Renal cortical epithelial cell (primary cell): ENCODE measurements around the gene RCAN2. TPM values are rescaled to one million over a fixed set of nuclear protein-coding genes. Genes with fewer than 3 reads are reported as not detected.

Source experiments
- DNase-seq: peaks from one replicate; pipeline ENCODE4 v3.0.0-alpha.2; 2011; ENCODE audit warnings: low read depth
- total RNA-seq: library from RNA; depleted of rRNA; stranded (reverse); fragments of >200 nt; gene quantifications from 2 replicates; pipeline ENCODE4 v1.2.3, GENCODE V29; 2014

The RCAN2 gene
- total RNA-seq, 1 donor from 2014 or later: 1.6 TPM

DNA sequence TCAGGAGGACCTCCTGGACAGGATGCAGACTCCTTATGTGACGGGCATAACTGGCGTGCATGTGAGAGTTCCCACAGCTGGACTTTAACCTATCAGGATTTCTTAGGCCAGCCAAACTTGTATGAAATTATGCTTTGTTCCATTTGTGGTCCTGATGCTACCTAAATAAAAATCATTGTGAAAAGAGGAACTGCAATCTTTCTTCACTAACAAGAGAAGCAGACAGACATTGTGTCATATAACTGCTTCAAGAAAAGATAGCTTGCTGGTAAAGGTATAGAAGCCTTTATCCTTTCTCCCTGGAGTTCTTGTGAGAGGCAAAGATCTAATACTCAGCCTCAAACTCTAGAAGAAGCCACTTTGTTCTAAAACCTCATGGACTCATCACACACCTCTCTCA lies 233.0 kb downstream of the RCAN2 start:
- DNase-seq: no peak

DNA sequence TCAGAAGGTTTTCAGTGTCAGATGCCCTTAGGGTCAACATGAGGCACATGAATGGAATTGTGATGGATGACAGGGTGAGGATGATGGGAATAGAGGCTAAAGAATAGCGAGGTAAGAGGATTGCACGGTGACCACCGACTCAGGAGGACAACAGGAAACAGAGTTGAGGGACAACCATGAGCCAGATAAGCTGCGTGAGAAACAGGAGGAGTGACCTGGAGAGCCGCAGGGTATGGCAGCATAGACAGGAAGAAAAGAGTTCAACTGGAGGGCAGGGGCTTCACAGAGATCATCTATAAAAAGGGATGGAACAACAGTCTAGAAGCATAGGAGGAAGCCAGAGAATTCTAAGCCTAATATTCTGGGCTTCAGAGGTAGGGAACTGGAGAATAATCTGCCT lies 235.7 kb downstream of the RCAN2 start:
- DNase-seq: no peak

DNA sequence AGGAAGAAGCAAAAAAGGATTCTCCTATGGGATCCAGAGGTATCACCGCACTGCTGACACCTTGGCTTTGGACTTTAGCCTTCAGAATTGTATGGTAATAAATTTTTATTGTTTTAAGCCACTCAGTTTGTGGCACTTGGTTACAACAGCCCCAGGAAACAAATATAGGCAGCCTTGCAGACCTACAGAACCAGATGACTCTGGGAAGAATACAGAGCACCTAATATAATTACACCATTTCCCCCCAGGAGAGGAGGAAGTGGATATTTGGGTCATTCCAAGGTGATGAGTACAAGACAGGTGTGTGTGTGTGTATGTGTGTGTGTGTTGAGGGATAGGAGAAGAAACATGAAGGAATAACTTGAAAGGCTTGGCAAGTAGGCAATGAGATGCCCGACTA lies 236.3 kb downstream of the RCAN2 start:
- DNase-seq: no peak

DNA sequence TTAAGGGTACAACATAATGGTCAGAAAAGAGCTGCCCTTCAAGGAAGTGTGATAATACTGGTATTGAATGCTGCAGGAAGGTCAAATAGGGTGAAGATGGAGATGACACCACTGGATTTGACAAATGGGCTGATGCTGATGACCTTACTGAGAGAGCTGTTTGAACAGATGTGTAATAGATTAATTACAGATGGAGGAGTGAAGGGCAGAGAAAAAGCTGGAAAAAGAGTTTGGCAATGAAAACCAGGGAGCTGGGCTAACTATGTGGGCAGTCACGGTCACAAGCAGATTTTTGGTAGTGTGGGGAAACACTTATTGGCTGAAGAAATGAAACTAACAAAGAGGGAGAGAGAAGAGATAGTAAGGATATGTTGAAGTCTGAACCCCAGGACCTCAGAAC lies 236.9 kb downstream of the RCAN2 start:
- no peak for DNase-seq

DNA sequence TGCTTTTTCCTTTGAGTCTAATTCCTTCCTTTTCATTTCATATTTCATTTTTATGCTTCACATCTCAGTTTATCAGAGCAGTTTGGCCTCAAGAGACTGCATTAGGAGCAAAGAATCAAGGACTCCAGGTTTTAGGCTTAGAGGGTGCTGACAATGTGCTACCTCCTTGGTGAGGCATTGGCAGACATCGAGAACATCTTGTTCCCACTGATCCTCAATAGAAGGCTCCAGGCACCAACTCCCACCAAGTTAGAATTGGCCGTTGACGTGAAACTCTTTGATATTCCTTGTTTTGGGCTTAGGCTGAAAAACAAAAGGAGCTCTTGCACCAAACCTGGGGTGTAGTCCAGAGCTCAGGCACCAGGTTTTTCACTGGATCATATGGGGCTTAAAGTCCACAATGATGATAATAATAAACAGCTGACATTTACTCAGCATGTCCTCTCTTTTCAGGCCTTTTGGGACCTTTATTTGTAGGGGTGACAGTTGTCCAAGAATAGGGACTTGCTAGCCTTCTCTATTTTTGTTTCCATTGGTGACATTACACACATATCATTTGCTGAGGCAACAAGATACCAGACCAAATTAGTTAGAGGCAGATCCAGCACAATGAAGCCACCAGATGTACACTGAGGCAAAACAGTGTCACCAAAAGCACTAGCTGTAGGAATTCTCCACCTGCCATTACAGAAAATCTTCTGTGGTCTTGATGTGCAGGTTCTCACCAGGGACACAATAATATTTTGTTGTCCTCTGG lies 239.5 kb downstream of the RCAN2 start:
- DNase-seq: no peak

DNA sequence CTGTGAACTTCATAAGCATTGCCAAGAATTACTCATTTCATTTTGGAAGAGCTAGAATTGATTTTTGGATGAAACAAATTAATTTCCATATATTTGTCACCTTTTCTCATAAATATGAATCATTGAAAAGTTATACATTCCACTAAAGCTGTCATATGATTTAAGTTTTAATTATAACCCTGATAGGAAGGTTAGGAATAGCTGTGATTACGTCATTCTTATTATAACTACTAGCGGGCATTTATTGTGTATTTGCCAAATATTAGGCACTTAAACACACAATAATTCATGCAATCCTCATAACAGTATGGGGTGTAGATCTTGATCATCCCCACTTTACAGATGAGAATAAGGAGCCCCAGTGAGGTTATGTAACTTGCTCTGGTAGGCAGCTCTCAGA lies 243.1 kb downstream of the RCAN2 start:
- DNase-seq: no peak

DNA sequence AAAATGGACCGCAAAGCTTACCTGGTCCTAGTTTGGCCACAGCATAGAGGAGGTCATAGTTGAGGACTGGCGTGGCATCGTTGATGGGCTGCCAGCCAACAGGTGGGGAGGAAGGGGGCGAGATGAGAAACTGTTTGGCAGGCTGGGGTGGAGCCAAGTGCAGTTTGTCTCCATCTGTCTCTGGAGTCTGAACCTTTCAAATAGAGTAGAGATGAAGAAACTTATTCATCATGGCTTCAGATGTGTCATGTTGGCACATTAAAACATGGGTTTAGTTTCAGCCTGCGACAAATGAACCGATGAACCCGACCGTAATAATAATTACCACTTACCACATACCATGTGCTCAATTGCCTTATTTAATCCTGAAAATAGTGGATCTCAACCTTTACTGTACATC lies 244.5 kb downstream of the RCAN2 start:
- DNase-seq: no peak

DNA sequence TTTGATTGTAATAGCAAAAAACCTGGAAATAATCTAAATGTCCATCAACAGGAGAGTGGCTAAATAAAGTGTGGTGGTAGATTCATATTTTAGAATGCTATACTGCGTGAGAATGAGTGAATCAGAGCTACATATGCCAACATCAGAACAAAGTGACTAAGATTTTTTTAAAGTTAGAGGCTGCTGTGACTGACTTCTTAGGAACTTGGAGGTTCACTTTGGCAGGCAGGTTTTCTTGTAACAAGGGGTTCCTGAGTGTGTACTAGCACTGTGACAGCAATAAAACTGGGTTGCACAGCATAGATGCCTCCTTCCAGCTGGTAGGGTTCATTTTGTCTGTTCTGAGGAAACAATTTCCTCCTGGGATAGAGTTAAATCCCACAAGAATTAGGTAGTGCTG lies 245.2 kb downstream of the RCAN2 start:
- no peak for DNase-seq

DNA sequence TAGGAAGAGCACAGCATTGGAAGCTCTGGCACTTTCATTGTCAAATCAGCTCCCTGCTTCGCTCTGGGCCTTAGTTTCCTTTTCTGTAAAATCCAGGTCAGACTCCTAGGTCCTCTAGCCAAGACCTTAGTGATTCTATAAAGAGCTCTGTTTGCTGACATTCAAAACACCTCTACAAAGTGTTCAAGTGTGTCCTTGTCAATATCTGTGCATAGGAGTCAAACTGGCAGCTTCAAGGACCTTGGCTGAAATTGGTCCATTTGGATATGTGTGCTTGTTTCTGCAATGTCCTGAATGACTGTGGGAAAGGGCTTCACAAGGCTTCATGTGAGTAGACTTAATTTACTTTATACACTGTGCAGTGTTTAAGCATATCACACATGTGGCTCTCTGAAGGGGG lies 246.6 kb downstream of the RCAN2 start:
- DNase-seq: no peak

DNA sequence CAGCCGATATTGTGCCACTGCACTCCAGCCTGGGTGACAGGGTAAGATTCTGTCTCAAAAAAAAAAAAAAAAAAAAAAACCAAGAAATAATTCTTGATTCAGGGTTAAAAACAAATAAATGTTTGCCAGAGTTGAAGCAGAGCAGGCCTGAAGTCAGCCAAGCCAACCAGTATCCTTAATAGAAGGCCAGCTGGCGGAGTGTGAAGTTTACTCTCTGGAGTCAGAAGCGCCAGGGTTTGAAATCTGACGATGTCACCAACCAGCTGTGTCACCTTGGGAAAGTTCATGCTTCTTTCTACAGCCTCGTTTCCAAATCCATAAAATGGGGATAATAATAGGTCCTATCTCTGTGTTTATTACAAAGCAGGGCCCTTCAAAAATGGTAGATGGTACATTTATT lies 247.5 kb downstream of the RCAN2 start:
- DNase-seq: no peak

DNA sequence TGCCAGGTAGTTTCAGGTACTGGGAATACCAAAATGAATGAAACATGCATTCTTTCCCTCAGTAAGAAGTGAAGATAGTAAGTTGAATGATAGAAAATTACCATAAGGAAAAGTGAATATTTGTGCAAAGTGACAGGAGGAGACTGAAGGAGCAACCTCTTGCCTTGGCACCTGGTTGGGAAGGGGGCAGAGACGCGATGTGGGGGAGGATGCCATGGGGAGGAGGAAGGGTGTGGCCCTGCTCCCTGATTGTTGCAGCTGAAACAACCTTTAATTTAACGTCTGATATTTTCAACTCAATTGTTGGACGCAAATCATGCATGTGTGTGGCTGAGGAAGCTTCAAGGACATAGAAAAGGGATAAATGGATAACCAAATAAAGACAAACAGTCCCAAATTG lies 248.3 kb downstream of the RCAN2 start:
- DNase-seq: no peak

DNA sequence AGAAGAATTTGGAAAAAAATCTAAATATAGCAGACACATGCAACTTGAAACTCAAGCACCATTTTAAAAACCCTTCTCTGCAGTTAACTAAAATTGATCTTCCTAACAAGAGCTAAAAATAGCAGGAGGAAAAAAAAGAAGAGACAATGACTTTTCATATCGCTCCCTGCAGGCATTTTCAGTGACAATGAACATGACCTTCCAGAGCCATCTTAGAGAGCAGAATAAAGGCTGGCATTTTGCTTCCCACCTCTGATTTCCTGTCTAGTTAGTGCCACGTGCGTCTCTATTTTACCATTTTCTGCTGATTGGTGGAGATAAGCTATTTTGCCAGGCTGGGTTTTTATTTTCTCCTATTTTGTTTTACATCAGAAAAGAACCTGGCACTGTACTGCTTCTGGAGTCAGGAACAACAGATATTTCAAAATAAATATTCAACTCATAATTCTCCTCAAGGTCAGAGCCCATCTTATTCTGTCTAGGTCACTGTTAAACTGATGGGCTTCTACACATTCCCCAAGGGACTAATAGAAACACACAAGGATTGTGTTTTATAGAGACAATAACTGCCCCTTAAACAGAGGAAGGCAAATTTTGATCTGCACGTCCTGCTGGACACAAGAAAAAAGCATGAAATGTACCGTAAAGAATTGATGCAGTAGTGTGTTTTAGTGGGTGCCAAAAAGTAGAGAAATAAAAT lies 250.2 kb downstream of the RCAN2 start:
- DNase-seq: no peak

DNA sequence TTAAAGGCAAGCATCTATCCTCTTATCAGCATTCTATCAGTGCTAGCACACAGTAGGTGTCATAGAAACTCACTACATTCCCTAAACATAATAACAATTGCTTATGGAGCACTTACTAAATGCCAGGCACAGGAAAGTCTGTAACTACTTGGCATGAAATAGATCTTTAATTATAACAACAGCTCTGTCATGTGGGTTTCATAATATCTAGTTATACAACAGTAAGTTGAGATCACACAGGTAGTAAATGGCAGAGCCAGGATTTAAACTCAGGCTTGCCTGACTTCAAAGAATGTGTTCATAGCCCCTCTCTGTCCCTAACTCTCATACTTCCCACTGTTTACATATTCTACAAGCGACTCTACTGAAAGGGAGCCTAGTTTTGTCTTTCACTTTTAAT lies 254.5 kb downstream of the RCAN2 start:
- no peak for DNase-seq

DNA sequence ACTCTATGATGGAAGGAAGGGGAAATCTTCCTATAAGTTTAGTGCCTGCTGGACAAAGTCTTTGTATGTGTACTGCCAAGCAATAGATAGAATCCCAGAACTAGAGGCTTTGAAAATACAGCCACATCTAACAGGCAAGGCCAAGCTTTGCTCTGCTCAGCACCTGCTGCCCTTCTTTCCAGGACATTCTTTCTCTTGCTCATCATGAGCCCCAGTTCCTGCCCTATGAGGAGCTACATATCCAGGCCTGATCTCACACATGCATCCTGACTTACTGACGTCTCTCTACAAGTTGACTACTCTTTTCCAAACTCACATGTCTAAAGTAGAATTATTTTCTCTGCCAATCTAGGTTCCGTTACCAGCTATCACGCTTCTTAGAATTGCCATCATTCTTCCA lies 256.0 kb downstream of the RCAN2 start:
- DNase-seq: no peak

DNA sequence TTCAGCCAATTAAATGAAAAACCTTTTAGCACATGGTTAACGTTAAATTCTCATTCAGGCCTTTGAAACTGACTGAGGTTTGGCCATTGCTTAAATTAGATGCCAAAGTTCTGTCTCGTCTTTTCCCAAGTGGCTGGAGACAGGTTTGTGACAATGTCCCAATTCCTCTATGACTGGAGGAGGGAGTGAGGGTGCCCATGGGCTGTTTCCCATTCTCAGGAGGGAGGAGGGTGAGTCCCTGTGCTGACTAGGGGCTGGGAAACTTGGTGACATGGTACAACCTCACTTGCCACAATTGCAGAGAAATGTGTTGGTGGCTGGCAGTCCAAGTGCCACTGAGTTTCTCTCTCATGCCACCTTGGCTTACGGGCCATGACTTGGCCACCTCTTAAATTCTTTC lies 256.5 kb downstream of the RCAN2 start:
- DNase-seq: no peak

DNA sequence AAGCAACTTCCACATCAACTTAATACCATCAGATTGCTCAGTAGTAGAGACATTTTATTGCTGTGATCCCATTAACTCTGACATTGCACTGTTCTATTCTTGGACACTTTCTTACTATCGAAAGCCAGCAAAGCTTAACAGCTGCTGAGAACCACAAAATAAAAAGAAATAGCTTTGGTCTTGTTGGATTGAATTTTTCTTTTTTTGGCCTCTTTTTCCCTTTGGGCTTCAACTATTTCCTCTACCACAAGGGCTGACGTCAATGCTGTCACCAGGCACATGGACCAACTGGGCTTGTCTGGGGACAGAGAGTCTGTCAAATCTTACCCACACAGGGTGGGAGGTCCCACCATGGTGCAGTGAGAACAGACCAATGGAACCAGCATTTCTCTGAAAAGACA lies 257.1 kb downstream of the RCAN2 start:
- no peak for DNase-seq

DNA sequence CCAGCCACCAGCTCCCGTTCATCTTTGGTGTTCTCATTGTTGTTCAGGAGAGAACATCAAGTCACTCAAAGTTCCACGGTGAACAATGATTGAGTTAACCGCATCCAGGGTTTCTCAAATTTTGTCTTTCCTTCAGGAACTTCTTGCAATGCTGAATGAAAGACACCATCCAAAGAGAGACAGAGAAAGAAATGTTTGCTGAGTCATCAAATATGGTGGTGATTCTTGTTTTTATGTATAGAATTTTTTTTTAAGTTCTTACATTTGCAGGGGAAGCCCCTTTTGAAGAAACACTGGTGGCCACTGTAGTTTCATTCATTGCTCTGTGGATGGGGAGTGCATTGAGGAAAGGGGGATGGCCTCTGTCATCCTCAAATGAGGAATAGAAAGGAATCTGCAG lies 258.1 kb downstream of the RCAN2 start:
- no peak for DNase-seq

DNA sequence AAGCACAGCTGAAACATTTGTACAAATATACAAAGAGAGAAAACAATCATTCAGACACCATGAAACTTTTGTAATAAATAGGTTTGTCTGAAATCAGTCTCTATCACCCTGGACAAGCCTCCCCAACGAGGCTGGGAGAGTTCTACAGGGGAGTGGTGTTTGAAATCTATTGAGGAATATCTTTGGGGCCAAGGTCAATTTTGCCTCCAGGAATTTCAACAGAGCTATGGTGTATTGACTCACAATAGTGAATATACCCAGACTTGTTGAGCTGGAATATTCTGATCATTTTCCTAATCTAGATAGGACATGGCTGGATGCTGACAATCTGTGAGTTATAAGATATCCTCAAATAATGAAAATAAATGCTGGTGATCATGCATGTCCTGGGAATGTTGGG lies 269.0 kb downstream of the RCAN2 start:
- no peak for DNase-seq

DNA sequence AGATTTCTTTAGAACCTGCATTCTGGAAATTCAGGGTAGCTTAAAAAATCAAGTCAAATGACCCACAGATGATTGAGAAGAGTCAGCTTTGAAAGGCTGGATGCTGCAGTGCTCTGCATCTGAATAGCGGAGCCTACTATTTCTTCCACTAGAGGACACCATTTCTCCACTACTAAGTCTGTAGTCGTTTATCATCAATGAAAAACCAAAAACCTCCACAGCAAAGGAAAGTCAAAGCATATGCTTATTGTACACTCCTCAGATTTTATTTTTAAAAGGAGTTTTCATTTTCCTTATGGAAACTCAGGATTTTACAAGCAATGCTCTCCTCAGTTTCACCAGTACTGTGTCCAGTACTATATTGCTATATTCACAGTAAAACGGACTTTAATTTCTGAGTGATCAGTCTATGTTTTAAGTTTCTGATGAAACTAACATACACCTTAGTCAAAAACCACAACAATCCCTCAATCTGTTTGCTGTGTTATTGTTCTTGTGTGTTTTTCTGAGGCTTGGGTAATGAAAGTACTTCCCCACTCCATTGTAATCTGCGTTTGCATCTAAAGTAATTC lies 269.9 kb downstream of the RCAN2 start:
- peak; percentile 49 for DNase-seq

DNA sequence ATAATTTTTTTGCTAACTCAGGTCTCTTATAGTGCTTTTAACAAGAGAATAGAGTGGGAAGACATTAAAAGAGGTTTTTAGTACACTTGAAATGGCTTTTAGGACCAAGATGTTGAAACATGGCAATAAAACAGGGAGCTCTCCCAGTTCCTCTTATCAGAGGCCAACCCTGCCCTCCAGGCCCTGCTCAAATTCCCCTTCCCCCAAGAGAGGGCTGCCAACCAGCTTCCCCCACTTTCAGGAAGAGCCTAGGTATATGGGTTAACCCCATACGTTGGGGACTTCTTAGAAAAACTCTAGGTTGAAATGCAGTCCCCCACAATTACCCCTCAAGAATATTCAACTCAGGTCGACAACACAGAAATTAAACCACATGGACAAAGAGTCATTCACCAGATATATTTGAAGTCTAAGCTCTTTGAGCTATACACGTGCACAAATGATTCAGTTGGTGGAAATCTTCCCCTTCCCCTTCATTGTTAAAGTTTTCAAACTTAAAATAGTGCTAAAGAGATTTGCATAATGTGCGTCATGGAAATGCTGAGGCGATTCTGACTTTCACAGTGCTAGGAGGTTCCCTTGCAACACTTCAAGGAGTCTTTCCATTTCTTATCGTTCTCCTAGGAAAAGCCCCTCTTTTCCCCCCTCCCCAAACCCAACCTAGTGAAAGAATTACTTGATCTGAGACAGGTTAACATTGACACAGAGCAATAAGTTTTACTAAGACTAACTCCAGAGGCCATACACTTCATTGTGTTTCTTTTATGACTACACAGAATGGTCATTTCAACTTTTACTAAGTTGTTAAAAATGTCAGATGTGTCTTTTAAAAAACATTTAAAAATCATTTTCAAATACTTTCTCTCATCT lies 270.7 kb downstream of the RCAN2 start:
- DNase-seq: no peak

DNA sequence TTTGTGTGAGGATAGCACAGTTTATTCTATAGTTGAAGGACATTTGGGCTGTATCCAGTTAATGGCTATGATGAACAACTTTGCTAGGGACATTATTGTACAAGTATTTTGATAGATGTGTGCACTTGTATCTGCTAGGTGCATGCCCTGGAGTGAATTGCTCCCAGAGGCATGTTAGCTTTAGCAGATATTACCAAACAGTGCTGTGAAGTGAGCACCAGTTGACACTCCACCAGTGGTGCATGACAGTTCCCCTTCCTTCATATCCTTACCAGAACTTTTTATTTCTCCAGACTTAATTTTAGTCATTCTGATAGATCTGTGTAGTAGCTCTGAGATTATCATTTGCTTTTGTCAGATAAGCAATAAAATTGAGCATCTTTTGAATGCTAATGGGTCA lies 271.6 kb downstream of the RCAN2 start:
- DNase-seq: no peak

DNA sequence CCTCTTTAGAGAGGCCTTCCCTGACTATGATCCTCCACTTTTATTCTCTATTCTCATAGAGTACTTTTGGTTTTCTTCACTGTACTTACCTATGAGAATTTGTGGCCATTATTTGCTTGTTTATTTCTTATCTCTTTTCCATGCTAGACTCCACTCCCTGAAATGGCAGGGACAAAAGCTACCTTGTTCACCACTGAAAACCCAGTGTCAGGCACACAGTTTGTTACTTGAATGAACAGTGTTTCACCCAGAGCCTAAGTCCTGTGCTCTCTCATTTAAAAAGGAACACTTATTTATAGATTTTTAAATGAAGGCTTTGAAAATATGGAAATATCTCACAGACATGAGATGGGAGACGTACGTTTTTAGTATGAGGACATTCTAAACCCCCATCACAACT lies 272.8 kb downstream of the RCAN2 start:
- DNase-seq: no peak
